HFFc6 (cell line): Measurements from ENCODE around the gene SEMA5B. TPM values are rescaled to one million over a fixed set of nuclear protein-coding genes. Genes with fewer than 3 reads are reported as not detected.

ENCODE experiments used
- DNase-seq: peaks from one replicate; pipeline ENCODE4 v3.0.0-alpha.2; 2018
- H3K27ac Mint-ChIP-seq: 2 replicates; pipeline ENCODE4 v1.8.0; 2020; ENCODE audit warnings: mild to moderate bottlenecking, mixed read lengths
- H3K27me3 Mint-ChIP-seq: 2 replicates; pipeline ENCODE4 v1.8.0; 2021; ENCODE audit warnings: mild to moderate bottlenecking, moderate library complexity, mixed read lengths; ENCODE audit not compliant: insufficient read depth
- H3K36me3 Mint-ChIP-seq: 2 replicates; pipeline ENCODE4 v1.8.0; 2021; ENCODE audit warnings: low read depth, mixed read lengths
- H3K4me1 Mint-ChIP-seq: 2 replicates; pipeline ENCODE4 v1.8.0; 2020; ENCODE audit warnings: low read depth, mixed read lengths
- H3K4me3 Mint-ChIP-seq: 2 replicates; pipeline ENCODE4 v1.8.0; 2020; ENCODE audit warnings: mild to moderate bottlenecking, moderate library complexity, mixed read lengths
- H3K9me3 Mint-ChIP-seq: 2 replicates; pipeline ENCODE4 v1.8.0; 2020; ENCODE audit warnings: mild to moderate bottlenecking, mixed read lengths
- total RNA-seq, 6 experiments: library from RNA; stranded (reverse); fragmentation: NEBNext Ultra II Directional; extraction: Animal tissue kit (Norgen Biotek cat#: 25700); gene quantifications; 2 replicates in 1 of 6; 3 replicates in 5 of 6; pipeline ENCODE4 v1.2.3, GENCODE V29; 2021
- TF ChIP-seq, protein P1 (sequence below): fragments of 200-600 bp; sonication (generic); IDR thresholded peaks from 2 replicates; pipeline ENCODE4 v1.5.0; 2021; ENCODE audit warnings: antibody characterized with exemption, mild to moderate bottlenecking

Gene SEMA5B
- total RNA-seq, 6 experiments from 2014 or later = not detected

DNA sequence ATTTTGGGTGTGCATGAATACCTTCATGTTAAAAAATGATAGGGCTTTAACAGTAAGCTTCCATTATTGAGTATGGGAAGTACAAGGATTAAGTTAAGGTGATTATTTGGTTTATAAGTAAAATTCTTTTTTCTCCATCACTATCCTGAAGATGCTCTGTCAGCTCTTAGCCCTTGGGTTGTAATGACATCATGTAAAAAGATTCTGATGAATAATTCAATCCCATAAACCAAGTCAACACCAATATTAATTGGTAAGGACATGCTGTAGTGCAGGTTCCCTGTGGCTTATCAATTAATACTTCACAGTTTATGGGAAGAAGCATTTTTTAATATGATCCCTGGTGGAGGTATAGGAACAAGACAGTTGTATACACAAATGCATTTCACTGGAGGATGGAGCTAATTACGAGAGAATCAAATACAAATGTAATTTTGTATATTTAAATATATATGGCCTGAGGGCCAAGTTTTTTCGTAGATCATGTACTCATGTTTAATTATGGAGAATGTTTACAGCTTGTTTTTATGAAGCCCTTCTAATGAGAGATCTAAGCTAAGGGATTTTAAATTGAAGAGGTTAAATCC is 145.1 kb downstream of the SEMA5B start:
- H3K27ac Mint-ChIP-seq = no peak overlapping the region
- H3K9me3 Mint-ChIP-seq = no peaks in the 10 kb centered on the region
- peaks cover 2% of the 10 kb centered on the region; the same call in 1 of the 2 replicates for H3K27me3 Mint-ChIP-seq
- TF ChIP-seq, protein P1, sequence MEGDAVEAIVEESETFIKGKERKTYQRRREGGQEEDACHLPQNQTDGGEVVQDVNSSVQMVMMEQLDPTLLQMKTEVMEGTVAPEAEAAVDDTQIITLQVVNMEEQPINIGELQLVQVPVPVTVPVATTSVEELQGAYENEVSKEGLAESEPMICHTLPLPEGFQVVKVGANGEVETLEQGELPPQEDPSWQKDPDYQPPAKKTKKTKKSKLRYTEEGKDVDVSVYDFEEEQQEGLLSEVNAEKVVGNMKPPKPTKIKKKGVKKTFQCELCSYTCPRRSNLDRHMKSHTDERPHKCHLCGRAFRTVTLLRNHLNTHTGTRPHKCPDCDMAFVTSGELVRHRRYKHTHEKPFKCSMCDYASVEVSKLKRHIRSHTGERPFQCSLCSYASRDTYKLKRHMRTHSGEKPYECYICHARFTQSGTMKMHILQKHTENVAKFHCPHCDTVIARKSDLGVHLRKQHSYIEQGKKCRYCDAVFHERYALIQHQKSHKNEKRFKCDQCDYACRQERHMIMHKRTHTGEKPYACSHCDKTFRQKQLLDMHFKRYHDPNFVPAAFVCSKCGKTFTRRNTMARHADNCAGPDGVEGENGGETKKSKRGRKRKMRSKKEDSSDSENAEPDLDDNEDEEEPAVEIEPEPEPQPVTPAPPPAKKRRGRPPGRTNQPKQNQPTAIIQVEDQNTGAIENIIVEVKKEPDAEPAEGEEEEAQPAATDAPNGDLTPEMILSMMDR = no peak
- no peak overlapping the region for H3K4me3 Mint-ChIP-seq
- H3K36me3 Mint-ChIP-seq = no peaks in the 10 kb centered on the region
- no peak for DNase-seq
- H3K4me1 Mint-ChIP-seq = no peaks in the 10 kb centered on the region

DNA sequence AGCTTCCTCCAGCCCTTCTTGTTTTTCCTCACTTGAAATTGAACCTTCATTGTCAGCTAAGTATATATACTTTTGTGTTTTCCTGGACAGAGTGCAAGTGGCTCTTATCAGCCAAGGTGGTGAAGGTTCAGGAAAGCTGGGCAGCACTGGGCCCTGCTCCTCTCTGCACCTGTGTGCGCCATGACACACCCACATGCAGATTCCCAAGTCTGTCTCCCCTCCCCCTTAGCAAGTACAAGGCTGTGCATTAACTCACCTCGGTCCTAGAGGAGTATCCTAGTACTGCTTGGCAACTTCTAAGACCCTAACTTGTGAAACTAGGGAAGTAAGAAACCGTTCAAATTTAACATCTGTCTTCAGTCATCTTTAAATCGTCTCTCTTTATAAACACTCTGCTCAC is 146.9 kb downstream of the SEMA5B start:
- Mint-ChIP-seq H3K27ac (no peak overlapping the region), H3K9me3 (no peaks in the 10 kb centered on the region), H3K4me3 (no peak overlapping the region), H3K27me3 (peaks cover 2% of the 10 kb centered on the region; the same call in 1 of the 2 replicates), H3K4me1 (peaks cover 10% of the 10 kb centered on the region), H3K36me3 (no peaks in the 10 kb centered on the region)
- TF ChIP-seq, protein P1 = no peak
- no peak for DNase-seq

DNA sequence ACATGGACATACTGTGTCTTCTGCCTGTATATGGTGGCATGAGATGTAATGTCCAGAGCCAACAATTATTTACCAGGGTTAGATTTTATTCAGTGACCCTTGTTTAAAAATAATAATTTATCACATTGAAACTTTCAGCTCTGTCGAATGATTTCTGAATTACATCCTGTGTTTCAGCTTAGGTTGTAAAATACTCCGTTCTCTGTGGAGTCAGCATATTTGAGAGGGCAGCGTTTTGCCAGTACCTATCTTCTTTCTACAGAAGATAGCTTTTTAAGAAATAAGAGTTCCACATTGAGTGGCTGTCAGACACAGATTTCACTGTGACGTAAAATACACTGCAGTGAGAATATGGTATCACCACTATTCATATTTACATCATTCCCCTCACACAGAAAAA is 147.4 kb downstream of the SEMA5B start:
- Mint-ChIP-seq H3K9me3 (no peaks in the 10 kb centered on the region), H3K27ac (no peak overlapping the region), H3K36me3 (no peaks in the 10 kb centered on the region), H3K4me3 (no peak overlapping the region), H3K4me1 (peaks cover 11% of the 10 kb centered on the region), H3K27me3 (peaks cover 2% of the 10 kb centered on the region; the same call in 1 of the 2 replicates)
- TF ChIP-seq, protein P1 = no peak
- DNase-seq = no peak

DNA sequence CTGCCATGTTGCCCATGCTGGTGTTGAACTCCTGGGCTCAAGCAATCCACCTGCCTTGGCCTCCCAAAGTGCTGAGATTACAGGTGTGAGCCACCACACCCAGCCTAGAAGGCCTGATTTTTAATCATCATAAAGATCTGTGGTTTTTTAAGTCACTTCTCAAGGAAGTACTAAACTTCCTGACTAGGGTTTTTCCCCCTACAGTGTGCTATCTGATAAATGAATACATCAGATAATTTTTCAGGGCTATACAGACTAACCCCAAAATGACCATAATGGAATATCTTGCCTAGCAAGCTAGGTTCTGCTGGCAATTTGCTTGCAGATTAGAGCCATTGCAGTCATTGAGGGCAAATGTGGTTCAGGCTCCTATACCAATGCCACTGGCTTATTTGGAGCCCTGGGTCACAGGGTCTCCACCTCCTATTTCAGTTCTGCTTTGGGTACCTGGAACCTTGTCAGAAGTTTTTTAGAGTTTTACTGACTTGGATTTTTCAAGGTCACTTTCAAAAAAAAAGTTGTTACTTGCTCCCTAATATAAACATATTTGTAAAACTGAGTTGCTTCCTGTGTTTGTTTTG is 151.9 kb downstream of the SEMA5B start:
- no peaks in the 10 kb centered on the region for H3K36me3 Mint-ChIP-seq
- no peak overlapping the region for H3K4me3 Mint-ChIP-seq
- H3K27ac Mint-ChIP-seq = no peak overlapping the region
- no peaks in the 10 kb centered on the region for H3K27me3 Mint-ChIP-seq
- no peaks in the 10 kb centered on the region for H3K9me3 Mint-ChIP-seq
- peaks cover 11% of the 10 kb centered on the region for H3K4me1 Mint-ChIP-seq
- DNase-seq = no peak
- TF ChIP-seq, protein P1 = no peak

DNA sequence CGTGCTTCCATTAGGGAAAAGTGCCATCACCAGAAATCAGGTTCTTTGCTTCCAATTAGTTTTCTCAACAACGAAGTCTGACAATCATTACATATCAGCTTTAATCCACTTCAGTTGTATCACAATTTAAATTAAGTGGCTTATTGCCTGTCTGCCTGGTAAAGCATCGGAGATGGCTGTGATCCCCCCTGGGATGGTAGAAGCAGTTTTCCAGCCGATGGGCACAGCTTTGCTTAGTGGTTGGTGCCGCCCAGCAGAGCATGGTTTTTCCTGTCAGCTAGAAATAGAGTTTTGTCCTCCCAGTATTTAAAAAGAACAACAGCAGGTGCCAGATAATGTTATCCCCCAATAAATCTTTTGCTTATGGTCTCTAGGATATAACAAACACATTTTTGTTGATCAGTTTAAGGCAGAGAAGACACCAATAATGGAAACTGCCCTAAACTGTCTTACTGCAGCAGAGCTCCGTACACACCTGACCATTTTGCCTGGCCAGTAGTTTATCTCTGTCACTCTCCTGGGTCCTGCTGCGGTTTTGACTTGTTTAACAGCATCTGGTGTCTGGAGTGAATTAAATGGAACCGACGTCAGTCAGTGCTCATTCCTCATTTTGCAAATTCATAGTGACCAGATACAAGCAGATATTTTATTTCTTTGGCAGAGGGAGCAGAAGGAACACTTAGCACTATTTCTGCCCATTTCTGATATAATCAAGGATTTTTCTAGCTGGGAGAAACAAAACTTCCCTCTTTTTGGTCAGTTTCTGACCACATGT is 153.6 kb downstream of the SEMA5B start:
- Mint-ChIP-seq H3K9me3 (no peaks in the 10 kb centered on the region), H3K4me1 (peaks cover 11% of the 10 kb centered on the region), H3K36me3 (no peaks in the 10 kb centered on the region), H3K4me3 (no peak overlapping the region), H3K27me3 (no peaks in the 10 kb centered on the region), H3K27ac (no peak overlapping the region)
- DNase-seq = no peak
- TF ChIP-seq, protein P1 = no peak
